Activated CD8-positive, alpha-beta memory T cell treated with anti-CD3 and anti-CD28 coated beads, Interleukin-2, amount 50 U/mL, for 4 hours (primary cell): ENCODE data around the gene SH2D3C.
A peak's percentile ranks its signal among the peaks of the same experiment; 100 is the strongest.

Source experiments
- DNase-seq: peaks from one replicate; pipeline ENCODE4 v3.0.0-alpha.2; 2020

The SH2D3C gene

DNA sequence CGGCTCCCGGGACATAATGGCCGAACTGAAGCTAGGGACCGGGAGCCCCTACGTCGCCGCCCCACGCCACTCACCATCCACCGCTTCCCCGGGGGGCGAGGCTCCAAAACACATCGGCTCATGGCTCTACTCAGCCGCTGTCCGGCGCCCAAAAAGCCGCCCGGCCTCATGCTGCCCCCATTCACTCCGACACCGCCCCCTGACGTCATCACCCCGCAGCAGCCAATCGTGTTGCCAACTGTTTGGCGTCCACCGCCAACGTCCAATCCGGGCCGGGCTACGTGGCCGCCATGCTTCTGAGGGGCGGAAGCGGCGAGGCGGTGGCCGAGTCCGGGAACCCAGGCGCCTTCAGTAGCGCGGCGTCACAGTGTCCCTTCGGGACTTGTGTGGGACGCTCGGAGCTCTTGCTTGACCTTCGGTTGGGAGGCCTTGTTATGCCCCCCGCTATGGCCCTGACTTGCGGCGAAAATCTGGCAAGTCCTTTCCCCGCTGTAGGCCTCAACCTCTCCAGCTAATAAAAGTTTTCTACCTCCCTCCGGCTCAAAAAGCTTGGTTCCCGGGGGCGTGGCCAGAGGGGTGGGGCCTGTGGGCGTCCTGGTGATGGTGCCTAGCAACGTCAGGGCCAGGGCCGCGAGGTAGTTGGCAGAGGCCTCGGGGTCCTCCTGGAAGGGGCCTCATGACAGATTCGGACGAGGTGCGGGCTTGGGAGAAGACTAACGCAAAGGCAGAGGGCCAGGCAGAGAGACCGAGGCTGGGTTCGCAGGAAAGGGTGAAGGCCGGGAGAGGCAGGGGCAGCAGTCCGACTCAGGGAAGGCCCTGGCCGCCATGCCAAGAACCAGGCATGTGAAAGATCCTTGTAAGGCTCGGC, 62.8 kb downstream of the SH2D3C start, which contains the start of the genes PTRH1 and TTC16:
Gene PTRH1, minus strand, starts transcription at position 194 of the 868 bp plus-strand sequence. Its CDS starts 24 bp downstream, at position 170.
Gene TTC16, plus strand, starts transcription at position 610 of the 868 bp plus-strand sequence. Its CDS starts 67 bp downstream, at position 677.
- peak; percentile 98 for DNase-seq

DNA sequence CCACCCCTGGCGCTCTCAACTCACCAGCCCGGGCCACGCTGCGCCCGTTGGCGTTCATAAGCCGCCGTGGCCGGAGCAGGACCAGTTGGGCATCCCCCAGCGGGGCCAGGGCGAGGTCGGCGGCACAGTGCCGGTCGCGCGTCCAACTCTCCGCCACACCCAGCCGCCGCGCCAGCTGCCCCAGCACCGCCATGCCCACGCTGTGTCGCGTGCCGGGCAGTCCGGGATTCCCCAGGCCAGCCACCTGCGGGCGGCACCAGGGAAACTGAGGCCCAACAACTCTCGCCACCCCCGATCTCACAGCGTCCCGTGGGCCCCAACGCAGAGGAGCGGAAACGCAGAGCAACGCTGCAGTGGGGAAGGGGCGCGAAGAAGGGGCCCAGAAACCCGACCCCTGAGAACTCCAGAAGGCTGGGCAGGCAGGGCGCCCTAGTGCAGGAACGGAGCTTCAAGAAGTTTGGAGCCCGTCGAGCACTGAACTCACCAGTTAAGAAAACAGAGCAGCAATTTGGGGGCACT, 63.5 kb downstream of the SH2D3C start:
- DNase-seq = no peak

DNA sequence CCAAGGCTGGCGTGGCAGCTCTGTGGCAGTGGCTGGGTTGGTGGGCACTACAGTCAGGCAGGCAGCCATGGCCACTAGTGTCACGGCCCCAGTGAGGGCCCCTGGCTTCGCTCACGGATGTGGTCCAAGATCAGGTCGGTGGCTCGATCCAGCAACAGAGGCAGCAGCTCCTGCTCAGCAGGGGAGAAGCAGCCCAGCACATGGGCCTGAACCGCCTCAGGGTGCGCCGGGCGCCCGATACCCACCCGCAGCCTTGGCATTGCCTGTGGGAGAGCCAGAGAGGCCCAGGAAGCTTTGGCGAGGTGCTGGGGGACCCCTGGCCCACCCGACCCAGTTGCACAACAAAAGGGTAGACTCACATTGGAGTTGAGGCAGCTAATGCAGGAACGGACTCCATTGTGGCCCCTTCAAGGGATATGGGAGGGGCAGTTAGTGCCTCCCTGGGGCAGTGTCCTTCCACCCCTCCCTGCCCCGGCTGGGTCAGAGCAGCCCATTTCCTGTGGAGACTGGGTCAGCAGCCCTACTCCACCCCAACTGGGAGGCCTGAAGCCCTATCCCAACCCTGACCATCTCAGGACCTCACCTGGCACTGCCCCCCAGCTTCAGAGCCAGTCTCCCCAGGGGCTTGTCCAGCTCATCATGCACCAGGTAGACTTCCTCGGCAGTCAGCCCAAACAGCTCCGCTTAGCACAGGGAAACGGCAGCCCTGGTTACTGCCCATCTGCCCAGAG, 64.3 kb downstream of the SH2D3C start:
- DNase-seq = no peak

DNA sequence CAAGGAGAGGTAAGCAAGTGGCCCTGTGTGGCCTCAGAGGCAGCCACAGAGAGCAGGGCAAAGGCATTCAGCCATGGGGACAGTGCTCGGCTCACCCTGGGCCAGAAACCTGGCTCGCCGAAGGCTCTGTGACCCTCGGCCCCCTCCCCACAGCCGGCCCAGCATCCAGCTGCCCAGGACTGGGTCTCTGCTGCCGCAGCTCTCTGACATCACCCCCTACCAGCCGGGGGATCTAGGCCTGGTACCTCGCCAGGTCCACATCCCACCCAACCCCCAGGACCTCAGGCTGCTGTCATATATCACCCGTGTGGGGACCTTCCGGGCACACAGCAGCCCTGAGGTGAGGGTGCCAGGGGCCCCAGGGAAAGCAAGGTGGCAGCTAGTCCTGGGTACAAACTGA, 65.6 kb downstream of the SH2D3C start:
- no peak for DNase-seq

DNA sequence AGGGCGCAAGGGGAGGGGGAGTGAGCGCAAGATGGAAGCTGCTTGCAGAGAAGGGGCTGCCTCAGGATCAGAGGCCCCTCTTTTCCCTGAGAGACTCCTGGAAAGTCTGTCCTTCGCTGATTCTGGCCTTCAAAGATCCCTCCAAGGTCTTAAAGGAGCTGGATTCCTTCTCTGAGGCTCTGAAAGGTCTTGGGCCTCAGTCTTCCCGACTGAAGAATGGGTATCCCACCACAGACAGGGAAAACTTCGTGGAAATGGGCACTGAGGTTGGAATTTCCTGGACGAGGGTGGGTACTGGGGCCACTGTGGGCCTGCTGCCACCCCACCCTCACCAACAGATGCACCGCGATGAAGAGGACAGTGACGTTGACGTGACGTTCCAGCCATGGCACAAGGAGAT, 66.1 kb downstream of the SH2D3C start:
- no peak for DNase-seq

DNA sequence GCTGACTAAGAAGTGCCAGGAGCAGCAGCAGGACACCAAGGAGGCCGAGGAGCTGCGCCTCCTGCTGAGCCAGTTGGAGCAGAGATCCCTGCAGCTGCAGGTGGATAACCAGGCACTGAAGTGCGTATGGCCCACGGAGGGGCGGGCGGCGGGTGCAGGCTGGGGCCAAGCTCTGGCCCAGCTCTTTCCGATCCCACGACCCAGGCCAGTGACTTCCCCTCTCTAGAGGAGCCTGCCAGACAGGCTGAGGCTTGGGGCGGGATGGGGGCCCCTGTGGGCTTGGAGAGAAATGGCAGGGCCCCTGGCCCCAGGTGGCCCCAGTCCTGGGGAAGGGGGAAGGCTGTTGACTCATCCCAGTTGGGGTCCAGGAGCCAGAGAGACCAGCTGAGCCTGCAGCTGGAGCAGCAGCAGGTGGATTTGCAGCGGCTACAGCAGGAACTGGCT, 66.6 kb downstream of the SH2D3C start:
- DNase-seq = no peak

DNA sequence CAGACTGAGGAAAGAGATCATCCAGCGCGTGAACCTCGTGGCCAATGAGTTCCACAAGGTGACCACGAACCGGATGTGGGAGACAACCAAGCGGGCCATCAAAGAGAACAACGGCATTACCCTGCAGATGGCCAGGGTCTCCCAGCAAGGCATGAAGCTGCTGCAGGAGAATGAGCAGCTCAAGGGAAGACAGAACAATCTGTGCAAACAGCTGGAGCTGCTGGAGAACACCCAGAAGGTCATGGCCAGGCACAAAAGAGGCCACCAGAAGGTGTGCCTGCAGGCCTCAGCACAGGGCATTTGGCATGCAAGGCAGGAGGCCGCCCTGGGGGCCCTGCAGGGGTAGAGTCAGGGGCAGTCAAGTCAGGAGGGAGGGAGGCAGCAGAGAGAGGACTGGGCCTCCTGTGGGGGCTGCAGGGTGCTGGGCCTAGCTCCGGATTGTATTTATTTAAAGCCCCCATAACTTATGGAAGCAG, 67.2 kb downstream of the SH2D3C start:
- no peak for DNase-seq

DNA sequence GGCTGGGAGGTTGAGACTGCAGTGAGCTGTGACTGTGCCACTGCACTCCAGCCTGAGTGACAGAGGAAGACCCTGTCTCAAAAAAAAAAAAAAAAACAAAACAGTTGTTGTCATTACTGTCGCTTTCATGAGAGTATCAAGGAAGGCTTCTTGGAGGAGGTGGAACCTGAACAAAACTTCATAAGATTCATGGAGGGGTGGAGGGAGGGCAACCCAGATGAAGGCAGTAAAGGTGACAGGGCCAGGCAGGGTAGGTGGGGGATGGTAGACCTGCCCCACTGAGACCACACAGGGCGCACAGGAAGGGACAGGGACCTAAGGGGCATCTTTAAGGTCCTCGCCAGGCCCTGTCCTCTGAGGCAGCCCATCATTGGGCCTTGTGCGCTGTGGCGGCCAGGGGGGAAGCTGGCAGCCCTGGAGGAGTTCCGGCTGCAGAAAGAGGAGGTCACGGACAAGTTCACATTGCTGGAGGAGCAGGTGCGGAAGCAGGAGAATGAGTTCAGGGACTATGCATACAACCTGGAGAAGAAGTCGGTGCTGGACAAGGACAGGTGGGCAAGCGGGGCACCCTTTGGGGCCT, 68.2 kb downstream of the SH2D3C start:
- no peak for DNase-seq

DNA sequence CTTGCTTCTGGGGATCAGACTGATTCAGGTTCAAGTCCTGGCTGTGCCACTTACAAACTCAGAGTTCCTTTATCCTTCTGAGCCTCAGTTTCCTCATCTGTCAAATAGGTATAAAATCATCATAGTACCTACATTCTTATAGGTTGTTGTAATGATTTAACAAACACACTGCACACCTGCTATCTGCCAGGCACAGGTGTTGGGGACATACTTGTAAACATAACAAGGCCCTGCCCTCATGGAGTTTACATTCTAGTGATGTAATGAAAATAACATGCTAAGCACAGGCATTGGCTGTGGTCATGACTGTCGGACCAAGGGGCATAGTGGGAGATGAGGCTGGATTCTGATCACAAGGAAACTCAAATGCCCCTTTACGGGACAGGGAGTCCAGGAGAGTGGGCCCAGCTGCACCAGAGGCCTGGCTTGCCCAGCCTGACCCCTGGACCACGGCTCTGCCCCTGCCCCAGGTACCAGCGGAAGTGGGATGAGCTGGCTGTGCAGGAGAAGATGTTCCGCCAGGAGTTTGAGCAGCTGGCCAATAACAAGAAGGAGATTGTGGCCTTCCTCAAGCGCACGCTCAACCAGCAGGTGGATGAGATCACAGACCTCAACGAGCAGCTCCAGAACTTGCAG, 69.4 kb downstream of the SH2D3C start:
- no peak for DNase-seq

DNA sequence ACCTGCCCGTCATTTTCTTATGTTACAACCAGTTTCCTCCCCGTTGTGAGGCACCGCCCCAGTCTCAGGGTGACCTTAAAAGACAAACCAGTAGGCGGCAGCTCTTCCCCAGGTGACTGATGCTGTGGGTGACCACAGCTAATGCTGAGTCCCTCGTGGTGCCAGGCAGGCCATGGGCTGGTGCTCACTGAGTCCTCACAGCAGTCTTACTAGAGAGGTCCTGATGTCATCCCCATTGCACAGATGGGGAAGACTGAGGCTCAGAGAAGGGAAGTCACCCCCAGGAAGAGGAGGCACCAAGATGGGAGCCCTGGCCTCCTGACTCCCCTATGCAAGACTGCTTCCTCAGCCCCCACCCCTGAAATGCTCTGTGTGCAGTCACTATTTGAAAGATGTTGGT, 70.7 kb downstream of the SH2D3C start:
- peak; percentile 34 for DNase-seq

DNA sequence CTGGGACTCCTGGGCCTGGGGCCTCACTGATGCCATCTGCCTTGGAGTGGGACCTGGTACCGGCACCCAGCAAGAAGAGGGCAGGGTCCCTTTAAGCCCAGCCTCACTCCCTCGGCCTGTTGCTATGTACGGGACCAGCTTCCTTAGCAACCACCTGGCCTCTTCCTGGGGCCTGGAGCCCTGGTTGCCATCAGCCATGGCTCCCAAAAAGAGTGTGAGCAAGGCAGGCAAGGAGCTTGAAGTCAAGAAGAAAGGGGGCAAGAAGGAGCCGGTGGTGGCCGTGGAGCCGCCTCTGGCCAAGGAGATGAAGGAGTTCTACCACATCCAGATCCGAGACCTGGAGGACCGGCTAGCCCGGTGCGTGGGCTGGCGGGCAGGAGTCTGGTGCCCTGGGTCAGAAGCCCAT, 71.6 kb downstream of the SH2D3C start, which contains the start of gene CFAP157:
Gene CFAP157, plus strand, starts transcription at position 153 of the 406 bp plus-strand sequence. Its CDS starts 44 bp downstream, at position 197.
- DNase-seq = no peak

DNA sequence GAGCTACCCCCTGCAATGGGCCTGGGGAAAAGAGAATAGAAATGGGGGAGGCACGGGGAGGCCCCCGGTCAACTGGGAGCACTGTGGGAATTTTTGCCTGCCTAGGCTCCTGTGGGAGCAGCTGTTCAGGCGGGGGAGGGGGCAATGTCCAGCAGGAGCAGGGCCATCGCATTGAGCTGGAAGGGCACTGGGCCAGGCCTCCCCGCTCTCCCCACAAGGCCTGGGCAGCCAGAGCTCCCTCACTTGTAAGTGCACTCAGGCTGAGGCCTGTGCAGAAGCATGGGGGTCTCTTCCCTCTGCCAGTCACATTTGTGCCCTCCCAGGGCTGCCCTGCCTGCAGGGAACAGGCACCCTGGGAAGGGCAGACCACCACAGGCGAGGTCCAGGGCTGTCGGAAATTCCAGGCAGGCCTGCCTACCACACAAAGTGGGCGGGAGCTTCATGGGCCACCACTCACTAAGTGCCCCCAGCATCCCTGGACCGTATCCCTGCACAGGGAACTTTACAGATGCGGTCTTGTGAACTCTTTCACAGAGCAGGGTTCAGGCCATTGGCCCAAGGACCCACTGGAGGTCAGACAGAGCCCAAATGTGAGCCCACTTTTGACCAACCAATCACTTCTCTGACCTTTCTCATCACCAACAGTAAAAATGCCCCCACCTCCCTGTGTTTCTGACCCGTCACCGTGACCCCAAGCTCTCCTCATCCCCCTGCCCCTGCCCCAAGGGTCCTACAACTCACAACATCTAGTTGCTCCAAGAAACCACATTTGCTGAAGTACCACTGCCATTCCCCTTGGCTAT, 72.7 kb downstream of the SH2D3C start:
- no peak for DNase-seq

DNA sequence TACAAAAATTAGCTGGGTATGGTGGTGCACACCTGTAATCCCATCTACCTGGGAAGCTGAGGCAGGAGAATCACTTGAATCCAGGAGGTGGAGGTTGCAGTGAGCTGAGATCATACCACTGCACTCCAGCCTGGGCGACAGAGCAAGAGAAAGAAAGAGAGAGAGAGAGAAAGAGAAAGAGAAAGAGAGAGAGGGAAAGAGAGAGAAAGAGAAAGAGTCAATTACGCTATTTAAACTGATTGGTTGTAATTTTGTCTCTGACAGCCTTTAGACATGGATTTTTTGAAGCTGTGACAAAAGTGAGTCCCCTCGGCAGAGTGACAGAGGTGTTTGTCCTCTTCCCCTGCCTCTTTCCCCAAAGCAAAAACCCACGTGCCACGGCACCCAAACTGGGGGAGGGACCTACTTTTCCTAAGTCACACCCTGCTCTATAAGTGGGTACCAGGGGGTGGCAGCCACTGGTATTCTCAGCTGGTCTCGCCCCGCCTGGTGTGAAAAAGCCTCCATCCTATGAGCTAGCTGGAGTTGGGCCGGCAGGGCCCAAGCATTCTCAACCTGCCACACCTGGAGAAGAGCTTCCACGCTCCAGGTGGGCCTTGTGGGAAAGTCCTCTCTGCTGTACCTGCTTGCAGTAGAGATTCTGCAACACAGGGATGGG, 75.0 kb downstream of the SH2D3C start:
- DNase-seq = no peak

DNA sequence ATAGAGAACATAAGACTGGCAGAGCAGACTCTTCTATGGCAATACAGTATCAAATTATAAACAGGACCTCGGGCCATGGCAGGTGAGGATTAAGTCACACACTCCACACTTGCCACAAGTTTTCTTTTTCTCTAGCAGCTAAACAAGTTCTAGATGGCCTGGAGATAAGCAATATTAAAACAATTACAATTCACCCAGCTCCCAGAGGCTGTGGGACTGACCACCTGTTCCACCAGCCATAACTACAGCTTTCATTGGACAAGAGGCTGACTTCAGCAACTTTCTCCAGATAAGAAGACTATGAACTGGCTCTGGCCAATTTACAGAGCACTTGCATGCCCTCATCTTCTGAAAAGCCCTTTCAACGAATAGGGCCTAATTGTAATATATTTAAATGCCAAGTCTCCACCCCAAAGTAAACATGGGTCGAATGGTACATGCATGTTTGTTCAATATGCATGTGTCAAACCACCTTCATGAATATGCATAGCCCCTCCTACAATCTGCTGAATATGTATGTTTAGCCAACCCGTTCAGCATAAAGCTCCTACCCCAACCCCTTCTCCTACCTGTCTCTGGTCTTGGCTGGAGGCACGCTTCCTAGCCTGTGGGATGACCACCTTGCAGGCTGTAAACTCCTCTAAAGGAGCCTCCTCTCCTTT, 77.7 kb downstream of the SH2D3C start:
- no peak for DNase-seq

DNA sequence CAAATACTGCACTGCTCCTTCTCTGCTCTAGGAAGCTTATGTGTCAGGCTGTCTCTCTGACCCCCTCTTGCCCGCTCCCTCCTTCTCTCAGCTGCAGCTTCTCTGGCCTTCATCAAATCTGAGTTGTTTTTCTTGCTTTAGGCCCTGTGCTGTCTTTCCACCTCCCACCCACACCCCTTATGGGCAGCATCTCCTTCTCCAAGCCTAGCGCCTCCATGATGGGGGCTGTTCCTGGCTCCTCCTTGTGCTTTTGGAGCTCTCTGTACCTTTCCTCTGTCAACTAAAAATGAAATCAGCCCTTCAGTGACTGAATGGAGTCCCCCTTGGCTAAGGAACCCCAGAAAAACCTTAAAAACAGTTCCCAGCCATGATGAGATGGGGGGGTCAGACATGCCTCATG, 78.3 kb downstream of the SH2D3C start:
- DNase-seq = no peak

DNA sequence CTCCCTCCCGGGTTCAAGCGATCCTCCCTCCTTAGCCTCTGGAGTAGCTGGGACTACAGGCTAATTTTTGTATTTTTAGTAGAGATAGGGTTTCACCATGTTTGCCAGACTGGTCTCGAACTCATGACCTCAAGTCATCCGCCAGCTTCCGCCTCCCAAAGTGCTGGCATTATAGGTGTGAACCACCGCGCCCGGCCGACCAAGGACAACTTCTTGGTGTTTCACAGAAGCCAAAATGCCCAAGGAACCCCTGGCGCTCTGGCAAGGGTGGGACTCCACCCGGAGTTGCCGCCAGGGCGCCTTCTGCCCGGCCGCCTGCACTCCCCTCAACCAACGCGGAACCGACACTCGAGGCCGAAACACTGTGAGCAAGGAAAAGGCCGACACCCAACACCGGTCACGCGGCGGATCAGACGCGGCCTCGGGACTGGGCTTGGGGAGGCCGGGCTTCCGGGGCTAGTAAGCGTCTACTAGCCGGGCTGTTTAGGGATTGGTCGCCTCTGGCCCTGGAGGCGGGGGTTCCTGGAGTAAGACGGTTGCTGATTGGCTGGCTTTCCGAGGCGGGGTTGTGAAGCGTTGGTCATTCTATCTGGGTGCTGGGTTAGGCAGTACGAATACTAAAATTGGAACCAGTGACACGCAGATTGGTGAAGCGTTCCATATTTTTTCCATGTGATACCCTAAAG, 79.3 kb downstream of the SH2D3C start:
- peak; percentile 81 for DNase-seq

DNA sequence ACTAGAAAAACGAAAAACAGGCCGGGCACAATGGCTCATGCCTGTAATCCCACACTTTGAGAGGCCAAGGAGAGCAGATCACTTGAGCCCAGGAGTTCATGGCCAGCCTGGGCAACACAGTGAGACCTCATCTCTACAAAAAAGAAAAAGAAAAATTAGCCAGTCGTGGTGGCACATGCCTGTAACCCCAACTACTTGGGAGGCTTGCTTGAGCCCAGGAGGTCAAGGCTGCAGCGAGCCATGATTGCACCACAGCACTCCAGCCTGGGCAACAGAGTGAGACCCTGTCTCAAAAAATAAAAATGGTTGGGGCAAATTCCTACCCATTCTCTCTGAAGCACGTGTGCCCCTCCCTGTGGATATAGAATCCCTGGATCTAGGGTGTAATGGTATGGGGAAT, 80.1 kb downstream of the SH2D3C start:
- no peak for DNase-seq

DNA sequence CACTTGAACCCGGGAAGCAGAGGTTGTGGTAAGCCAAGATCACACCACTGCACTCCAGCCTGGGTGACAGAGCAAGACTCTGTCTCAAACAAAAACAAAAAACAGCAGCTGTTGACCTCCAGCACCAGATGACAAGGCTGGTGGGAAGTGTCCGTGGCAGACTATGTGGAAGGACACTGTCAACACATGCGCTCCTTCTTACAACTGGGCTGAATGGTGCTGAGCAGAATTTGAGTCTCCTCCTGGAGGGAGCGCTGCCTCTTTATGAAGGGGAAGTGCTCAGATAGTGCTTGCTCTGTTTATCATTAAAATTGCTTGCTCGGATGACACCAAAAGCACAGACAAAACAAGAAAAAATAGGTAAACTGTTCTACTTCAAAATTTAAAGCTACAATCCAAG, 80.9 kb downstream of the SH2D3C start:
- no peak for DNase-seq

DNA sequence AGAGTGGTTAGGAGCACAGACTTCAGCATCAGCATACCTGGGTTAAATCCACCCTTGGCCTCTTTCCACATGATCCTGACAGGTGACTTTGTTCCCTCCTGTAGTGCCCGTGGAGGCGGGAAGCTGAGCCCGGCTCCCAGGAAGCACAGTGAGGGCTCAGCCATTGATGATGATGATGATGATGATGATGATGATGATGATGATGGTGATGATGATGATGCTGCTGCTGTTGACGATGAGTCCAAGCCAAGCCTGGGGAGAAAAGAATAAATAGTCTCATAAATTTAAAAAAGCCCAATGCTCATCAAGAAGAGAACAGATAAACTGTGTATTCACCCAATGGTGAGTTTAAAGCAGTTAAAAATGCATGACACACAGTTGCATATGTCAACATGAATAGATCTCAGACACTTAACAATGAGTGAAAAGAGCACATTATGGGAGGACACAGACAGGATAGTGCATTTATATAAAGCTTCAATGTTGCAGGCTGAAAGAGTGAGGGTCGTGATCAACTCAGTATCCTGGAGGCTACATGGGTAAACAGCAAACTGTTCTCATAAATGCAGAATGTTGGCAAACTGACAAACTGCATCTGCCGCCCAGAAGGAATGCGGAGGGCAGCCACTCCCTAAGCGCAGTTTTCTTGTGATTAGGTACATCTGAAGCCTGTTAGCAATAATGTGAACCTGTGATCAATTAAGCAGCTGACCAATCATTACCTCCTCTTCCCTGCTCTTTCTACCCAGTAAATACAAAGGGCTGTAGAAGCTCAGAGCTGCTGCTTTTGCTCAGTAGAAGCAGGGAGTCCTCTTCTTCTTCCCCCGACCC, 83.4 kb downstream of the SH2D3C start:
- no peak for DNase-seq
